ENCODE results near the gene CEP170B. TPM values are rescaled to one million over a fixed set of nuclear protein-coding genes. Genes with fewer than 3 reads are reported as not detected.

CEP170B gene
- total and polyA plus RNA-seq, 2 of the 13 experiments (the other 11 are each of a cell fraction or from before 2014, with no cell fraction given) = 4.3 to 8.8 TPM

DNA sequence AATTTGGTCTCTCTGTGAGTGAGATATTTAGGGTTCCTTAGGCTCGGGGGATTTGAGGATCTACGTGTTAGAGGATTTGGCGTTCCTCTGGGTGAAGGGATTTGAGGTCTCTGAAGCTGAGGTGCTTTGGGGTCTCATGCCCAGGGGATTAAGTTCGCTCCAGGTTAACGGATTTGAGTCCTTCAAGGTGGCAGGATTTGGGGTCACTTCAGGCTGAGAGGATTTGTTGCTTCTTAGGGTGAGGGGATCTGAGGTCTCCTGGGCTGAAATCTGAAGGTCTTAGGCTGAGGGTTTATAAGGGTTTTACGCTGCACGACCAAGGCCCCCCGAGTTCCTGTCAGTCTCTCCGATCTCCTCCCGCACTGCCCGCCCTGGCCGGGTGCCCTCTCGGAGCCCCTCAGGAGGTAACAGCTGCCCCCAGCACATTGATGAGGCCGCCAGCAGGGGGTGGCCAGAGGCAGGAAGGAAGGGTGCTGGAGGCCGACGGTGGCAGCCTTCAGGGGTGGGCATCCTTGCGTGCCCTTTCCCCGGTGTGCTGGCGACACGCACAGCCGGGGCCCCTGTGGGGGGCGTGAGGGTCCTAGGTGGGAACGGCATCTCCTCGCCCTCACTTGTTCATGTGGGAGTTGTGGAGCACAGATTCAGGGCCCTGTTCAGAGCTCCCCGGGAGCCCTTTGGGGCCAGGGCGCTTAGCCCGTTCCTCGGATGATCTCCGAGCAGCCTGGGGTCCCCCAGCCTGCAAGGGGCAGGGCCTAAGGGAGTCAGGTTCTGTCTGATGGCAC, 14.3 kb downstream of the CEP170B start:
- DNase-seq (ENCODE audit: low spot score) (no peak), ATAC-seq (no peak), FAIRE-seq (no peak)
- intact Hi-C loops (cut with micrococcal nuclease; ENCODE audit: unreplicated experiment) (no loop called here), in situ Hi-C loops (cut with HindIII; ENCODE audit: extremely low pct_ligation_motif_present, low pct_unique_long_range_greater_than_20kb) (no loop called here)
- whole genome bisulfite sequencing (ENCODE audit: low lambda C conversion rate) = 96% methylated on average over 15 of the region's 29 CpGs
- H3K9me3 ChIP-seq (ENCODE audit: low read length) = no peaks in the 10 kb centered on the region
- H3K4me1 ChIP-seq (ENCODE audit: insufficient read depth, low read length) = no peaks in the 10 kb centered on the region
- H3K27ac ChIP-seq (ENCODE audit: extremely low read length, insufficient read depth, low read length) = no peak overlapping the region
- H3K4me2 ChIP-seq (ENCODE audit: low read depth, low read length) = no peak overlapping the region
- H3K79me2 ChIP-seq (ENCODE audit: insufficient read depth, low read length) = no peaks in the 10 kb centered on the region
- no TSS peak for BruUV-seq (replicated peaks)
- no peak overlapping the region for H3K4me3 ChIP-seq (replicated peaks in 1 of 3; ENCODE audit: insufficient read depth in 1 of 3, low read depth in 2 of 3, low read length in 3 of 3)
- no peaks in the 10 kb centered on the region for H3K27me3 ChIP-seq (ENCODE audit: control insufficient read depth in 1 of 2, insufficient read depth in 2 of 2, low read length in 2 of 2)
- ChIA-PET POLR2A (no interaction called here), CTCF (ENCODE audit: low intra/inter-chr PET ratio, low total read pairs) (no interaction called here)
- H2AFZ ChIP-seq (ENCODE audit: low read length) = no peak overlapping the region
- peaks cover 13 to 28% of the 10 kb centered on the region in 2 experiments; a peak in 4 of 5 replicates for H3K36me3 ChIP-seq (replicated peaks in 1 of 2; ENCODE audit: control insufficient read depth in 1 of 2, insufficient read depth in 2 of 2, low read length in 2 of 2)
- H4K20me1 ChIP-seq (ENCODE audit: insufficient read depth, low read length) = peaks cover 5% of the 10 kb centered on the region; the same call in 1 of the 2 replicates
- H3K9ac ChIP-seq (ENCODE audit: insufficient read depth, low read depth, low read length) = no peak overlapping the region
- TF ChIP-seq, protein P1, sequence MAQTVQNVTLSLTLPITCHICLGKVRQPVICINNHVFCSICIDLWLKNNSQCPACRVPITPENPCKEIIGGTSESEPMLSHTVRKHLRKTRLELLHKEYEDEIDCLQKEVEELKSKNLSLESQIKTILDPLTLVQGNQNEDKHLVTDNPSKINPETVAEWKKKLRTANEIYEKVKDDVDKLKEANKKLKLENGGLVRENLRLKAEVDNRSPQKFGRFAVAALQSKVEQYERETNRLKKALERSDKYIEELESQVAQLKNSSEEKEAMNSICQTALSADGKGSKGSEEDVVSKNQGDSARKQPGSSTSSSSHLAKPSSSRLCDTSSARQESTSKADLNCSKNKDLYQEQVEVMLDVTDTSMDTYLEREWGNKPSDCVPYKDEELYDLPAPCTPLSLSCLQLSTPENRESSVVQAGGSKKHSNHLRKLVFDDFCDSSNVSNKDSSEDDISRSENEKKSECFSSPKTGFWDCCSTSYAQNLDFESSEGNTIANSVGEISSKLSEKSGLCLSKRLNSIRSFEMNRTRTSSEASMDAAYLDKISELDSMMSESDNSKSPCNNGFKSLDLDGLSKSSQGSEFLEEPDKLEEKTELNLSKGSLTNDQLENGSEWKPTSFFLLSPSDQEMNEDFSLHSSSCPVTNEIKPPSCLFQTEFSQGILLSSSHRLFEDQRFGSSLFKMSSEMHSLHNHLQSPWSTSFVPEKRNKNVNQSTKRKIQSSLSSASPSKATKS (CRISPR knock-in tag; IDR thresholded peaks at IDR 0.05) = no peak
- TF ChIP-seq, protein P2, sequence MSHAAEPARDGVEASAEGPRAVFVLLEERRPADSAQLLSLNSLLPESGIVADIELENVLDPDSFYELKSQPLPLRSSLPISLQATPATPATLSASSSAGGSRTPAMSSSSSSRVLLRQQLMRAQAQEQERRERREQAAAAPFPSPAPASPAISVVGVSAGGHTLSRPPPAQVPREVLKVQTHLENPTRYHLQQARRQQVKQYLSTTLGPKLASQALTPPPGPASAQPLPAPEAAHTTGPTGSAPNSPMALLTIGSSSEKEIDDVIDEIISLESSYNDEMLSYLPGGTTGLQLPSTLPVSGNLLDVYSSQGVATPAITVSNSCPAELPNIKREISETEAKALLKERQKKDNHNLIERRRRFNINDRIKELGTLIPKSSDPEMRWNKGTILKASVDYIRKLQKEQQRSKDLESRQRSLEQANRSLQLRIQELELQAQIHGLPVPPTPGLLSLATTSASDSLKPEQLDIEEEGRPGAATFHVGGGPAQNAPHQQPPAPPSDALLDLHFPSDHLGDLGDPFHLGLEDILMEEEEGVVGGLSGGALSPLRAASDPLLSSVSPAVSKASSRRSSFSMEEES (CRISPR knock-in tag; IDR thresholded peaks at IDR 0.05) = no peak
- no peak for TF ChIP-seq NFE2L1 (CRISPR knock-in tag; IDR thresholded peaks at IDR 0.05; ENCODE audit: borderline replicate concordance)
- TF ChIP-seq, protein P3, sequence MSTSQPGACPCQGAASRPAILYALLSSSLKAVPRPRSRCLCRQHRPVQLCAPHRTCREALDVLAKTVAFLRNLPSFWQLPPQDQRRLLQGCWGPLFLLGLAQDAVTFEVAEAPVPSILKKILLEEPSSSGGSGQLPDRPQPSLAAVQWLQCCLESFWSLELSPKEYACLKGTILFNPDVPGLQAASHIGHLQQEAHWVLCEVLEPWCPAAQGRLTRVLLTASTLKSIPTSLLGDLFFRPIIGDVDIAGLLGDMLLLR (CRISPR knock-in tag; IDR thresholded peaks at IDR 0.05) = no peak
- TF ChIP-seq, protein P4, sequence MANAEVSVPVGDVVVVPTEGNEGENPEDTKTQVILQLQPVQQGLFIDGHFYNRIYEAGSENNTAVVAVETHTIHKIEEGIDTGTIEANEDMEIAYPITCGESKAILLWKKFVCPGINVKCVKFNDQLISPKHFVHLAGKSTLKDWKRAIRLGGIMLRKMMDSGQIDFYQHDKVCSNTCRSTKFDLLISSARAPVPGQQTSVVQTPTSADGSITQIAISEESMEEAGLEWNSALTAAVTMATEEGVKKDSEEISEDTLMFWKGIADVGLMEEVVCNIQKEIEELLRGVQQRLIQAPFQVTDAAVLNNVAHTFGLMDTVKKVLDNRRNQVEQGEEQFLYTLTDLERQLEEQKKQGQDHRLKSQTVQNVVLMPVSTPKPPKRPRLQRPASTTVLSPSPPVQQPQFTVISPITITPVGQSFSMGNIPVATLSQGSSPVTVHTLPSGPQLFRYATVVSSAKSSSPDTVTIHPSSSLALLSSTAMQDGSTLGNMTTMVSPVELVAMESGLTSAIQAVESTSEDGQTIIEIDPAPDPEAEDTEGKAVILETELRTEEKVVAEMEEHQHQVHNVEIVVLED (CRISPR knock-in tag; IDR thresholded peaks at IDR 0.05; ENCODE audit: borderline replicate concordance) = no peak
- TF ChIP-seq AGO1 (IDR thresholded peaks at IDR 0.05; ENCODE audit: low read depth, low read length, poor library complexity, severe bottlenecking) = no peak
- TF ChIP-seq, protein P5, sequence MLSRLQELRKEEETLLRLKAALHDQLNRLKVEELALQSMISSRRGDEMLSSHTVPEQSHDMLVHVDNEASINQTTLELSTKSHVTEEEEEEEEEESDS (CRISPR knock-in tag; IDR thresholded peaks at IDR 0.05; ENCODE audit: borderline replicate concordance) = no peak
- TF ChIP-seq EHMT2 (IDR thresholded peaks at IDR 0.05; ENCODE audit: borderline replicate concordance, low read depth, low read length) = no peak
- TF ChIP-seq SATB2 (CRISPR knock-in tag; IDR thresholded peaks at IDR 0.05) = no peak
- no peak for TF ChIP-seq ZNF788 (CRISPR knock-in tag; IDR thresholded peaks at IDR 0.05; ENCODE audit: borderline replicate concordance)
- no peak for TF ChIP-seq JUN (CRISPR knock-in tag; IDR thresholded peaks at IDR 0.05)
- TF ChIP-seq FOXP1 (IDR thresholded peaks at IDR 0.05) = no peak
- TF ChIP-seq FOXP1 (CRISPR knock-in tag; IDR thresholded peaks at IDR 0.05) = no peak
- no peak for TF ChIP-seq SMAD1 (CRISPR knock-in tag; IDR thresholded peaks at IDR 0.05; ENCODE audit: borderline replicate concordance, low read depth)
- TF ChIP-seq SP140L (CRISPR knock-in tag; IDR thresholded peaks at IDR 0.05; ENCODE audit: borderline replicate concordance) = no peak
- no peak for TF ChIP-seq ATM (IDR thresholded peaks at IDR 0.05; ENCODE audit: borderline replicate concordance)
- no peak for TF ChIP-seq SP4 (CRISPR knock-in tag; IDR thresholded peaks at IDR 0.05)
- TF ChIP-seq ZC3H4 (CRISPR knock-in tag; IDR thresholded peaks at IDR 0.05; ENCODE audit: borderline replicate concordance) = no peak
- no peak for TF ChIP-seq ZNF589 (CRISPR knock-in tag; conservative IDR thresholded peaks at IDR 0.05)
